ENCODE data around the gene TAGAP.

DNA sequence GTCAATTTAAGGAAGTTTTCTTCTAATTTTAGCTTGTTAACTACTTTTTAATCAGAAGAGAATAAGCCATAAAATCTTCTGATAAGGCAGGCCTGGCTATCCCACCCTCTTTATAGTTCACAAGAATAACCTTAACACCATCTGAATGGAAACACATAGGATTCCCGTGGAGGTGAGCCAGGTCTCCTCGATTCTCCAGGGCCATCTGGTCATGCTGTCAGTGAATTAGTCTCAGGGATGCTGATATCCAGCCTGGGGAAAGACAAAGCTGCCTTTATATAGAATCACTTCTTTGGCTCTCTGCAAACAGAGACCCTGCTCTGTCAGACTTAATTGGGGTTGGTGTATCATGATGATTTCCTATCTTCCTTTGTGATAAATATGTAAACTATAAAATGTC is 30.1 kb upstream of the TAGAP start:
- TF ChIP-seq, protein P1, sequence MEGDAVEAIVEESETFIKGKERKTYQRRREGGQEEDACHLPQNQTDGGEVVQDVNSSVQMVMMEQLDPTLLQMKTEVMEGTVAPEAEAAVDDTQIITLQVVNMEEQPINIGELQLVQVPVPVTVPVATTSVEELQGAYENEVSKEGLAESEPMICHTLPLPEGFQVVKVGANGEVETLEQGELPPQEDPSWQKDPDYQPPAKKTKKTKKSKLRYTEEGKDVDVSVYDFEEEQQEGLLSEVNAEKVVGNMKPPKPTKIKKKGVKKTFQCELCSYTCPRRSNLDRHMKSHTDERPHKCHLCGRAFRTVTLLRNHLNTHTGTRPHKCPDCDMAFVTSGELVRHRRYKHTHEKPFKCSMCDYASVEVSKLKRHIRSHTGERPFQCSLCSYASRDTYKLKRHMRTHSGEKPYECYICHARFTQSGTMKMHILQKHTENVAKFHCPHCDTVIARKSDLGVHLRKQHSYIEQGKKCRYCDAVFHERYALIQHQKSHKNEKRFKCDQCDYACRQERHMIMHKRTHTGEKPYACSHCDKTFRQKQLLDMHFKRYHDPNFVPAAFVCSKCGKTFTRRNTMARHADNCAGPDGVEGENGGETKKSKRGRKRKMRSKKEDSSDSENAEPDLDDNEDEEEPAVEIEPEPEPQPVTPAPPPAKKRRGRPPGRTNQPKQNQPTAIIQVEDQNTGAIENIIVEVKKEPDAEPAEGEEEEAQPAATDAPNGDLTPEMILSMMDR (conservative IDR thresholded peaks at IDR 0.05 in 1 of 2, IDR thresholded peaks at IDR 0.05 in 1 of 2; ENCODE audit: extremely low read depth in 1 of 2, insufficient read depth in 1 of 2, low read depth in 1 of 2, low read length in 2 of 2): no peak
- TF ChIP-seq EZH2 (IDR thresholded peaks at IDR 0.05; ENCODE audit: borderline replicate concordance, low read length): no peak

Measured in mammary epithelial cell (primary cell).